RWPE2 (cell line): ENCODE data around the gene TYMP.

Experiments
- ATAC-seq: fragments of 200-7000 bp; cut with Tn5 transposase; 3 replicates; pipeline ENCODE4 v1.9.1; 2021; ENCODE audit warnings: low read depth
- DNase-seq: peaks from one replicate; pipeline ENCODE4 v3.0.0-alpha.2; 2020; ENCODE audit warnings: low spot score
- H3K27ac ChIP-seq: fragments of 450-650 bp; 2 replicates; pipeline ENCODE4 v1.5.1; 2017; ENCODE audit warnings: mild to moderate bottlenecking; ENCODE audit not compliant: poor library complexity, severe bottlenecking
- H3K27me3 ChIP-seq: fragments of 250-450 bp; sonication (Bioruptor Pico); 2 replicates; pipeline ENCODE4 v1.5.1; 2021; ENCODE audit warnings: mild to moderate bottlenecking, moderate library complexity; ENCODE audit not compliant: insufficient read depth, poor library complexity, severe bottlenecking
- H3K36me3 ChIP-seq: fragments of 250-450 bp; sonication (Bioruptor Pico); 2 replicates; pipeline ENCODE4 v1.5.1; 2020; ENCODE audit warnings: low read depth, mild to moderate bottlenecking, moderate library complexity
- H3K4me1 ChIP-seq: fragments of 250-450 bp; sonication (Bioruptor Pico); 2 replicates; pipeline ENCODE4 v1.5.1; 2021; ENCODE audit warnings: mild to moderate bottlenecking, moderate library complexity; ENCODE audit not compliant: insufficient read depth, poor library complexity, severe bottlenecking
- H3K4me3 ChIP-seq: fragments of 250-450 bp; sonication (Bioruptor Pico); 2 replicates; pipeline ENCODE4 v1.5.1; 2021; ENCODE audit warnings: mild to moderate bottlenecking, moderate library complexity; ENCODE audit not compliant: severe bottlenecking
- H3K9me3 ChIP-seq: fragments of 250-450 bp; sonication (Bioruptor Pico); 2 replicates; pipeline ENCODE4 v1.5.1; 2021; ENCODE audit warnings: mild to moderate bottlenecking, moderate library complexity; ENCODE audit not compliant: severe bottlenecking
- TF ChIP-seq, protein P1 (sequence below): fragments of 450-650 bp; IDR thresholded peaks from one replicate; pipeline ENCODE4 v1.5.1; 2017; ENCODE audit warnings: mild to moderate bottlenecking, moderate library complexity; ENCODE audit not compliant: poor library complexity, severe bottlenecking

The TYMP gene

DNA sequence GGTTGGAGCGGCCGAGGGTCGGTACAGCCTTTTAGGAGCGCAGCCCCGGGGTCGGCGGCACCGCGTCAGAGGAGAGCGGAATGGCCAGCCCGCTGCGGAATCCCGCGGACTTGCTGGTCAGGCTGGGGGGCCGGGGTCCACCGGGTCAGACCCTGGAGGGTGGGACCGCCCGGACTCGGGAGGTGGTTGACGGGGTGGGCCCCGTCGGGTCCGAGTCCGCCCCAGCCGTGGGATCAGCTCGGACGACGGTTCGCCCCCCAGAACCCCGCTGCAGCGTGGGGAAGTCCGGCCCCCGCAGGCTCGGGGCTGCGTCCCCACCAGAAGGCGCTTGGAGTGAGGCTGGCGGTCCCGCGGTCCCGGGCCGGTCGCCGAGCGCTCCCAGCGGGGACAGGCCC, 48.8 kb downstream of the TYMP start:
- Histone ChIP-seq H3K9me3 (no peaks in the 10 kb centered on the region), H3K4me1 (peaks cover 10% of the 10 kb centered on the region), H3K36me3 (no peaks in the 10 kb centered on the region), H3K27ac (no peak overlapping the region), H3K27me3 (peaks cover 6% of the 10 kb centered on the region), H3K4me3 (peak overlapping the region; percentile 75)
- DNase-seq (no peak), ATAC-seq (no peak)
- TF ChIP-seq, protein P1, sequence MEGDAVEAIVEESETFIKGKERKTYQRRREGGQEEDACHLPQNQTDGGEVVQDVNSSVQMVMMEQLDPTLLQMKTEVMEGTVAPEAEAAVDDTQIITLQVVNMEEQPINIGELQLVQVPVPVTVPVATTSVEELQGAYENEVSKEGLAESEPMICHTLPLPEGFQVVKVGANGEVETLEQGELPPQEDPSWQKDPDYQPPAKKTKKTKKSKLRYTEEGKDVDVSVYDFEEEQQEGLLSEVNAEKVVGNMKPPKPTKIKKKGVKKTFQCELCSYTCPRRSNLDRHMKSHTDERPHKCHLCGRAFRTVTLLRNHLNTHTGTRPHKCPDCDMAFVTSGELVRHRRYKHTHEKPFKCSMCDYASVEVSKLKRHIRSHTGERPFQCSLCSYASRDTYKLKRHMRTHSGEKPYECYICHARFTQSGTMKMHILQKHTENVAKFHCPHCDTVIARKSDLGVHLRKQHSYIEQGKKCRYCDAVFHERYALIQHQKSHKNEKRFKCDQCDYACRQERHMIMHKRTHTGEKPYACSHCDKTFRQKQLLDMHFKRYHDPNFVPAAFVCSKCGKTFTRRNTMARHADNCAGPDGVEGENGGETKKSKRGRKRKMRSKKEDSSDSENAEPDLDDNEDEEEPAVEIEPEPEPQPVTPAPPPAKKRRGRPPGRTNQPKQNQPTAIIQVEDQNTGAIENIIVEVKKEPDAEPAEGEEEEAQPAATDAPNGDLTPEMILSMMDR = no peak

DNA sequence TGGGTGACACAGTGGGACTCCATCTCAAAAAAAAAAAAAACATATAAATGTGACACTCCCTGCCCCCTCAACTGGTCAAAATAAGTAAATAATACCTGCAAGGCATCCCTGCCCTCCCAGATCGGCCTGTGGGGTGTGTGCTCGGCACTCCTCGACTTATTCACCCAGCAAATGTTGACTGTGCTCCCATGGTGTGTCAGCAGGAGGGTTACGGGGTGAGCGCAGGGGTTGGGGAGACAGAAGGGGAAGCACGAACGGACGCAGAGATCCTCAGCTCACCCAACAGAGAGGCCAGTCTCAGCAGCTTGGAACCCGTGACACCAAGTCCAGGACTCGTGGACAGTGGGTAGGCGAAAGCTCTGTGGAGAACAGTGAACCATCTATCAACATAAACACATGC, 50.1 kb downstream of the TYMP start:
- Histone ChIP-seq H3K27ac (no peak overlapping the region), H3K4me1 (peaks cover 9% of the 10 kb centered on the region), H3K27me3 (peaks cover 6% of the 10 kb centered on the region), H3K9me3 (no peaks in the 10 kb centered on the region), H3K4me3 (no peak overlapping the region), H3K36me3 (no peaks in the 10 kb centered on the region)
- no peak for DNase-seq
- ATAC-seq = no peak
- TF ChIP-seq, protein P1 = no peak

DNA sequence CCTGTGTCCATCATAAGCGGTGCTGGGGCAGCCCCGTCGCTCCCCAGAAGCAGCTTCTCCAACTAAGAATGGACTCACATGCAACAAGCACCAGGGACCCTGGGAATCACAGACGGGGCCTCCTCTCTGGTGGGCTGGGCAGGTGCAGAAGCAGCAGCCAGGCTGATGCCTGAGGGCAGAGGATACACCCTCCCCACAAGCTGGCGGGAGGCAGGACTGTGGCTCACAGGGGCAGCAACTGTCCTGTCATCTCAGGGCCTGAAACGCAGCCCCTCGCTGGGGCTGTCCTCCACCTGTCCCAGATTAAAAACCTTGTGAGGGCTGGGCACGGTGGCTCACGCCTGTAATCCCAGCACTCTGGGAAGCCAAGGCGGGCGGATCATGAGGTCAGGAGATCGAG, 51.9 kb downstream of the TYMP start:
- Histone ChIP-seq H3K9me3 (no peaks in the 10 kb centered on the region), H3K4me3 (no peak overlapping the region), H3K4me1 (peaks cover 15% of the 10 kb centered on the region), H3K36me3 (no peaks in the 10 kb centered on the region), H3K27me3 (peaks cover 6% of the 10 kb centered on the region), H3K27ac (no peak overlapping the region)
- TF ChIP-seq, protein P1 = no peak
- DNase-seq (no peak), ATAC-seq (no peak)

DNA sequence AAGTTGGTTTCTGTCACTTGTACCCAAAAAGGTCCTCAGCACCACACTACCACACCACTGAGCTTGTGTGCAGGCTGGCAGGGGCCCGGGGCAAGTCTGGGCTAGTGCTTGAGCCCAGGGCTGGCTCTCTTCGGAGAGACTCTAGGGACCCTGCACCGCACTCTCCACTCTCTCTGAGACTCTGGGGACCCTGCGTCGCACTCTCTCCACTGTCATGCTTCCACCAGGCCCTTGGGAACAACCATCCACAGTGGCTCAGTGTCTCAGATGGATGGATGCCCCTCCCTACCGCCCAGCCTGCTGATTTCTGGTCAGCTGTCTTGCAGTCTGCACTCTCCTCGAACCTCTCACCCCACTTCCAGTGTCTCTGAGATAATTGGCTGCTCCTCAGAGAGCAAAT, 52.9 kb downstream of the TYMP start:
- H3K27ac ChIP-seq = no peak overlapping the region
- no peaks in the 10 kb centered on the region for H3K36me3 ChIP-seq
- peaks cover 6% of the 10 kb centered on the region for H3K27me3 ChIP-seq
- H3K9me3 ChIP-seq = no peaks in the 10 kb centered on the region
- H3K4me1 ChIP-seq = peaks cover 15% of the 10 kb centered on the region
- TF ChIP-seq, protein P1 = no peak
- no peak overlapping the region for H3K4me3 ChIP-seq
- DNase-seq (no peak), ATAC-seq (0 out of 3 replicates have a peak, but pooled peaks have one; percentile 3)
